ENCODE data around the gene LGALS12.

The LGALS12 gene

GRCh38 chr11:63564784-63565350 is 59.0 kb downstream of the LGALS12 start:
- DNase-seq, result no peak

Data from NCI-H510A treated with DMSO at 0.1 percent for 48 hours (cell line).